ENCODE results near the gene SV2B. TPM values are rescaled to one million over a fixed set of nuclear protein-coding genes. Genes with fewer than 3 reads are reported as not detected.

SV2B gene
- total RNA-seq, 4 donors from 2014 or later = 0.42 to 2.3 (median 0.88) TPM

GRCh38 chr15:91264651-91265351 is 164.7 kb downstream of the SV2B start:
- no peak overlapping the region for H3K4me3 ChIP-seq (ENCODE audit: low read depth, poor library complexity, severe bottlenecking)
- TF ChIP-seq CTCF (IDR thresholded peaks at IDR 0.05) = no peak
- TF ChIP-seq POLR2A (IDR thresholded peaks at IDR 0.05) = no peak
- no peak for DNase-seq (ENCODE audit: low spot score in 2 of 2)
- 60 to 71% methylated on average over 11 of the region's 11 CpGs for WGBS, 2 donors
- intact Hi-C loops (cut with DNase I; ENCODE audit: low total_unique reads) = no loop called here

GRCh38 chr15:91265416-91265940 is 165.4 kb downstream of the SV2B start:
- 80 to 93% methylated on average over 4 of the region's 4 CpGs for whole genome bisulfite sequencing, 2 donors
- TF ChIP-seq POLR2A (IDR thresholded peaks at IDR 0.05) (no peak), CTCF (IDR thresholded peaks at IDR 0.05) (no peak)
- H3K4me3 ChIP-seq (ENCODE audit: low read depth, poor library complexity, severe bottlenecking) = no peak overlapping the region
- intact Hi-C loops (cut with DNase I; ENCODE audit: low total_unique reads) = no loop called here
- DNase-seq (ENCODE audit: low spot score in 2 of 2) = no peak

GRCh38 chr15:91268510-91268909 is 168.5 kb downstream of the SV2B start:
- WGBS, 2 donors = 81 to 82% methylated on average over 11 of the region's 11 CpGs
- TF ChIP-seq POLR2A (IDR thresholded peaks at IDR 0.05) = no peak
- no peak for TF ChIP-seq CTCF (IDR thresholded peaks at IDR 0.05)
- intact Hi-C loops (cut with DNase I; ENCODE audit: low total_unique reads) = no loop called here
- H3K4me3 ChIP-seq (ENCODE audit: low read depth, poor library complexity, severe bottlenecking) = no peak overlapping the region
- no peak for DNase-seq (ENCODE audit: low spot score in 2 of 2)

GRCh38 chr15:91270747-91271146 is 170.7 kb downstream of the SV2B start:
- 86 to 87% methylated on average over 15 of the region's 15 CpGs for WGBS, 2 donors
- intact Hi-C loops (cut with DNase I; ENCODE audit: low total_unique reads) = loop anchor here (5.0 to 10.0 kb wide), 2 partner anchors 213 to 316 kb away; partner anchors contain the start of gene RCCD1
- no peak overlapping the region for H3K4me3 ChIP-seq (ENCODE audit: low read depth, poor library complexity, severe bottlenecking)
- no peak for DNase-seq (ENCODE audit: low spot score in 2 of 2)
- no peak for TF ChIP-seq CTCF (IDR thresholded peaks at IDR 0.05)
- TF ChIP-seq POLR2A (IDR thresholded peaks at IDR 0.05) = no peak

GRCh38 chr15:91271565-91272153 is 171.6 kb downstream of the SV2B start:
- peak in 1 of 3 donors; percentile 41 for TF ChIP-seq CTCF (IDR thresholded peaks at IDR 0.05)
- TF ChIP-seq POLR2A (IDR thresholded peaks at IDR 0.05) = no peak
- DNase-seq (ENCODE audit: low spot score in 2 of 2) = peak in 1 of 2 donors; percentile 51
- 6 to 7% methylated on average over 8 of the region's 8 CpGs for WGBS, 2 donors
- H3K4me3 ChIP-seq (ENCODE audit: low read depth, poor library complexity, severe bottlenecking) = no peak overlapping the region
- intact Hi-C loops (cut with DNase I; ENCODE audit: low total_unique reads) = loop anchor here (5.0 to 10.0 kb wide), 2 partner anchors 214 to 317 kb away; partner anchors contain the start of gene RCCD1

Data from lower leg skin (tissue), 4 donors.